GM19438 (cell line): Measurements from ENCODE around the gene AQP12A.
"Not testable (repeated sequence)": the region's sequence is repeated elsewhere in the genome, so short reads cannot be mapped to it uniquely, and the experiment has no call there.

Experiments used
- ATAC-seq: cut with Tn5 transposase; IDR thresholded peaks from one replicate; pipeline ENCODE4 v1.9.1; 2021; ENCODE audit warnings: low read depth; ENCODE audit not compliant: unreplicated experiment

The AQP12A gene

GRCh38 chr2:240691631-240692420 lies at the start of gene AQP12A:
Gene AQP12A (plus strand): TSS chr2:240691866. CDS start chr2:240691914, 48 bp downstream.
- ATAC-seq, result not testable (repeated sequence)

- ATAC-seq, result no peak
Measured at GRCh38 chr2:240642061-240642805, 49.4 kb upstream of the AQP12A start.

- no peak for ATAC-seq
Measured at GRCh38 chr2:240642806-240643092, 48.9 kb upstream of the AQP12A start.

DNA sequence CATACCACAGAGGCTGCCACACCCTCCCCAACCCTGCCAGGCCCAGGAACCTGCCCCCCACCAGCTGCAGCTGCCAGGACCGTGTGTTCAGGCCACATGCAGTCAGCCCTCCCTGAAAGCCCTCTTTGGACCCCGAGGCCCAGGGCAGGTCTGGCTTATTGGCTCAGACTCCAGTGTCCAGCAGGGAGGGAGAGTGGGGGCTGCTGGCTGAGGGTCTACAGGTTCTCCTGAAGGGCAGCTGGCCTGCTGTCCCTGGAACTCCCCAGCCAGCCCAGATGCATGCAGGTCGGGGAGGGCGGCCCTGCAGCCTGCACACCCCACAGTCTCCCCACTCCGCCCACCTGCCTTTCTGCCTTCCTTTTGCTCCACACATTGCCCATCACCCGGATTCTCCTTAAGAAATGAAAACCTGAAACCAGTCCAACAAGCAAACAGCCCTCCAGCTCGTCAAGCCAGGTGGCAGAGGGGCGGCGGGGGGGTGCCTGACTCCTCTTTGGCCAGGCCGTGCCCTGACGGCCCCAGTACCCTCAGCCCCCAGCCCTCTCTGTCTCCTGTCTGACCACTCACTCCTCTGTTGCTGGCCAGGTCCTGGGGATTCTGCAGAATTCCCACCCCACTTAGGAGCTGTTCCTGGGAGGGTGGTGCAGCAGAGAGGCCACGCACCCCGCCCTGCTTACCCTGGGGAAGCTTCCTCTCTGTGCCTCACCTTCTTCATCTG lies 48.4 kb upstream of the AQP12A start:
- no peak for ATAC-seq

DNA sequence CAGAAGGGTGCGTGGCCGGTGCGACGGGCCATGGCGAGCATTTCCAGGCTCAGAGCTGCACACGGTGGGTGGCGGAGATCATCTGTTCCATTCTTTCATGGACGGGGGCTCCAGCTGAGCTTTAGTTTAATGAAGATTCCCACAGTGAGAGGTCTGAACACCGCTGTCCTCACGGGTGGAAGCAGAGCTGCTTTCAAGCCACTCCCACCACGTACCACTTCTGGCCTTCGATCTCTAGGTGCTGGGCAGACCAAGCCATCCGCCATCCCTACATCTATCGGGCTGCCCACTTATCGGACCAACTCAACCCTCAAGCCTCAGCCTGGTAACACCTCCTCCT lies 47.9 kb upstream of the AQP12A start:
- ATAC-seq, result no peak

- no peak for ATAC-seq
Measured at GRCh38 chr2:240644171-240644651, 47.5 kb upstream of the AQP12A start.

DNA sequence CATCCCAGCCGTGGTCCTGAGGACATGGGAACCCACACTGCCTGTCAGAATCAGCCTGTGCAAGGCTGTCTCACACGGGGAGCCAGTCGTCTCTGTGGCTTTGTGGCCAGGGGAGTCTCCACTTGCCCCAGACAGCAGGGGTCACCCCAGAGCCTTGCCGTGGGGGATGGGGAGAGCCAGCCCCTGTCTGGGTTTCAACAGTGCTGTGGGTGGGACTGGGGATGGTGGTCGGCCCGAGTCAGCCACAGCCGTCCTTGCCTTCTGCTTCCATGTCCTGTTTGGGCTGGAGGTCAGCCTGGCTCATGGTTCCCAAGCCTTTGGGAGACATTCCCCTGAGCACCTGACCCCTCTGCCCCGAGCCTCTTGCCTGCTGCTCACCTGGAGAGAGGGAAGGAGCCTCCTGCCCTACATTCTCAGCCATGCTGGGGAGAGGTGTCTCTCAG lies 46.8 kb upstream of the AQP12A start:
- no peak for ATAC-seq

GRCh38 chr2:240645346-240645745 lies 46.3 kb upstream of the AQP12A start:
- ATAC-seq, result no peak

- ATAC-seq, result no peak
Measured at GRCh38 chr2:240645801-240646175, 45.9 kb upstream of the AQP12A start.

DNA sequence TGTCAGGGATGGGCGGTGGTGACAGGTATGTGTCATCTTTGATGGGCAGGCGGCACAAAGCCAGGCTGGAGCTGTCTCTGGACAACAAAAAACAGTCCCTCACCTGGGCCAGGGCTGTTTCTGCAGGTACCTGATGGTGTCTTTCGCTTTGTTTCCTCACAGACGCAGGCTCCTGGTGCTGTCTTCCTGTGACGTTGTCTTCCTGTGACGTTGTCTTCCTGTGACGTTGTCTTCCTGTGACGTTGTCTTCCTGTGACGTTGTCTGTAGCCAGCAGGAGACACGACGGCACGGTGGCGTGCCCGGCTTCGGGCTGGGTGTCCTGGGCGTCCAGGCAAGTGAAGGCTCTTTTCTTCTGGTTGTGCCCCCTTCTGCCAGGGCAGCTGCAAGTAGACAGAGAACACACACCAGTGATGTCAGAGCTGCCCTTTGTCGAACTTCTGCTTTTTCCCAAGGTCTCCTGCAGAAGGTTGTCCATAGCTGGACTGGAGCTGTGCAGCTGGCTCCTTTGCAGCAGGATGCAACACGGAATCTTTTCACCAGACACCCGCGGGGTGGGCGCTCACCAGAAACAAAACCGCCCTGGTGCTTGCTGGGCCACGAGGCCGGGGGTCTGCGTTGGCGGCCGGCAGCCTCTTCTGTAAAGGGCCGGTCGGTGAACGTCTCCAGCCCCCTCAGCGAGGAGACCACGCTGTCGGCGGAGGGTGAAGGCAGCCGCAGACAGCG lies 45.3 kb upstream of the AQP12A start:
- no peak for ATAC-seq

GRCh38 chr2:240646900-240647502 lies 44.7 kb upstream of the AQP12A start:
- ATAC-seq, result no peak

- no peak for ATAC-seq
Measured at GRCh38 chr2:240647503-240648154, 44.0 kb upstream of the AQP12A start.

- no peak for ATAC-seq
Measured at GRCh38 chr2:240648155-240648649, 43.5 kb upstream of the AQP12A start.

DNA sequence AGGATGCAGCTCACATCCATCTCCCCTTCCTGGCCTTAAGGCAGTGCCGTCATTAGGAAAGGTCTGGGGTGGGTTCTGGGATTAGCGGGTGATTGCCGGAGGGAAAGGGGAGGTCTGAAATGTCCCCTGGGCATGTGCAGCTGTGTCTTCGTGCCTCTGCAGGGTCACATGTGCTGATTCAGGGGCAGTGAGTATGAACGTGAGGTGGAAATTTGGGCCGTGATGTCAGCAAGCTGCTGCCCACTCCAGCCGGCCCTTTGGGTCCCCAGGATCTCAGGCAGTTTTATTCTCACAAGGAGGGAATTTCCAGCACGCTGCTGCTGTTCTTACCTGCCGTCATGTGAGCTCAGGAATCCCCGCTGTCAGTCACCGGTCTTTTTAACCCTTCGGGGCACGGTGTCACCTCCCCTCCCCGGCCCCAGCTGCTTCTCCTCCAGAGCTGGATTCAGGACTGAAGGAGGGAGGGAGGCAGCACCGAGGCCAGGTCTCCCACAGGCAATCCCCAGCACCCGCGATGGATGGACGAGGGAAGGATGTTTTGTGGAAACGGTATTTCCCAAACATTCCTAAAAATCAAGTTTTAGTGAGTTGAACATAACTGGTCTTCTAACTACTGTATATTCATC lies 42.9 kb upstream of the AQP12A start:
- no peak for ATAC-seq

DNA sequence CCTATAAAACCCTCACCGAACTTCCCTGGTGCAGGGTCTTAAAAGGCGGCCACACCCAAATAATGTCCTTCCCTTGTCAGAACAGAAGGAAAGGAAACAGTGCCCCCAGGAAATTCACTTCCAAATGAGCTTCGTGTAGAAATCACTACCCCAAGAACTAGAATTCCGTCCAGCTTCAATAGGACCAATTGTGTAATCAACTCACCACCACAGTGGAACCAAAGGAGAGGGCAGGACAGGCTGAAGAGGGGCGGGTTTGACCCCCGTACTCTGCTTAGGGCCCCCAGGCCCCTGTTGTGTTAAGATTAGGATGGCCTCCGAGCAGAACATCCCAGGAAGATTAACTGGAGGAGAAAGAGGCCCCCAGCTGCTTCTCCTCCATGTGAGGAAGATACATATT lies 42.3 kb upstream of the AQP12A start:
- ATAC-seq, result no peak

DNA sequence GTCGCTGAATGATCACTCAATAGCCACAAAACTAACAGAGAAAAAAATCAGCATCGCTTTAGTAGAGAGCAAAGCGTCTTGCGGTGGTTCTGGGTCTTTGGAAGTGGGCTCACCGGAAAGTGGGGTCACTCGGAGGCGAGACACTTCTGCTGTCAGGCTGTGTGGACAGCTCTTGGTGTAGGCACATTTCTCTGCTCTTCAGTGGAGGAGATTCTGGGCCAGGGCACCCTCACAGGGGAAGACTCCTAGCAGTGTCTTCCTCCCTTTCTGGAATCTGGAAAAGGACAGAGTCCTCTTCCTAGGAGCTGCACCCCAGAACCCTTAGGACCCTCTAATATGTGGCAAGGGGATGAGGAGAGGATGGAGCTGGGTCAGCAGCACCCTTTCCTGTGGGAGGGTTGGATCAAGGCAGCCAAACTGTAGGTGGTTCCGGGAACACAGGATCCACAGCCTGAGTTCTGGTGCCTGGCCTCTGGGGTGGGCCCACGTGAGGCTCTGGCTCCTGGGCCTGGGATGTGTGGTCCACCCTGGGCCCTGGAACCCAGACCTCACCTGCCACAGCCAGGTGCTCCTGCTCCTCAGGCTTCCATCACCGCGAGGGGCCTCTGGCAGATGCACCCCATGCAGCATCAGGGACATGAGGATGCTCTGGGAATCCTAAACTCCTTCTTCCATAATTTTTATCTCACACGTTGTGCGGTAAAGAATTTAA lies 41.3 kb upstream of the AQP12A start:
- ATAC-seq, result no peak

DNA sequence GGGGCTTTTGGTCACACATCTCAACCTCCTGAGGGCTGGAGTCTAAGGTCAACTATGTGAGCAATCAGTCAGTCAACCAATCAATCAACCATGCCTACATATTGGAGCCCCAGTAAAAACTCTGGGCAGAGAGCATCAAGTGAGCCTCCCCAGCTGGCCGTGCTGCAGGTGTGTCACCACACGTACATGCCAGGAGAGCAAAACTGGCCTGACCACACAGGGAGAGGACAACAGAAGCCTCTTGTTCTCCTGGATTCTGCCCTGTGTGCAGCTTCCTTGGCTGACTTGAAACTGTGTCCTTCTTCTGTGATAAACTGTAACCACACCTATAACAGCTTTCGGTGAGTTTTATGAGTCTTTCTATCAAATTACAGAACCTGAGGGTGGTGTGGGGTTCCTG lies 40.5 kb upstream of the AQP12A start:
- ATAC-seq, result no peak
